Smooth muscle cell (in vitro differentiated cells): ENCODE results near the gene SLC4A1AP. TPM values are rescaled to one million over a fixed set of nuclear protein-coding genes. Genes with fewer than 3 reads are reported as not detected.

Experiments
- DNase-seq: peaks from one replicate; lab custom pipeline; 2025; ENCODE audit not compliant: unreplicated experiment; lab: John Stamatoyannopoulos, UW
- H2AFZ ChIP-seq: fragments of 200-600 bp; sonication (generic); 2 replicates; pipeline ENCODE4 v1.6.0; 2016; ENCODE audit warnings: antibody characterized with exemption, low read depth, mild to moderate bottlenecking
- H3F3A ChIP-seq: fragments of 200-600 bp; sonication (generic); 2 replicates; pipeline ENCODE4 v1.6.0; 2017; ENCODE audit warnings: antibody characterized with exemption, low read depth
- H3K27ac ChIP-seq: fragments of 200-600 bp; sonication (generic); 2 replicates; pipeline ENCODE4 v1.5.1; 2016; ENCODE audit warnings: low read depth, mild to moderate bottlenecking
- H3K27me3 ChIP-seq: fragments of 200-600 bp; sonication (generic); 2 replicates; pipeline ENCODE4 v1.6.1; 2016; ENCODE audit warnings: low read depth, mild to moderate bottlenecking
- H3K36me3 ChIP-seq: fragments of 200-600 bp; sonication (generic); 2 replicates; pipeline ENCODE4 v1.5.1; 2016; ENCODE audit warnings: low read depth
- H3K4me1 ChIP-seq: fragments of 200-600 bp; sonication (generic); 2 replicates; pipeline ENCODE4 v1.5.1; 2016; ENCODE audit warnings: low read depth
- H3K4me2 ChIP-seq: fragments of 200-600 bp; sonication (generic); 2 replicates; pipeline ENCODE4 v1.6.0; 2016; ENCODE audit warnings: mild to moderate bottlenecking
- H3K4me3 ChIP-seq: fragments of 200-600 bp; sonication (generic); 2 replicates; pipeline ENCODE4 v1.5.1; 2016; ENCODE audit warnings: mild to moderate bottlenecking
- H3K79me2 ChIP-seq: fragments of 200-600 bp; sonication (generic); 2 replicates; pipeline ENCODE4 v1.6.0; 2016; ENCODE audit warnings: low read depth, mild to moderate bottlenecking
- H3K9ac ChIP-seq: fragments of 200-600 bp; sonication (generic); 2 replicates; pipeline ENCODE4 v1.6.0; 2016; ENCODE audit warnings: low read depth
- H3K9me3 ChIP-seq: fragments of 200-600 bp; sonication (generic); replicated peaks from 2 replicates; pipeline ENCODE4 v1.5.1; 2016; ENCODE audit warnings: low read depth
- H4K20me1 ChIP-seq: fragments of 200-600 bp; sonication (generic); 2 replicates; pipeline ENCODE4 v1.6.0; 2016; ENCODE audit warnings: low read depth
- WGBS: methylation state at CpG from one replicate; pipeline ENCODE4 v1.1.7; 2016; ENCODE audit warnings: low lambda C conversion rate; 5-methylcytosine and 5-hydroxymethylcytosine counted together
- polyA plus RNA-seq: library from polyadenylated mRNA; unstranded; fragments of >200 nt; fragmentation: Nextera tagmentation; extraction: Ambion mirVana; gene quantifications from 2 replicates; pipeline ENCODE4 v1.2.1, GENCODE V29; 2016
- total RNA-seq: library from RNA; depleted of rRNA; stranded (reverse); fragments of >200 nt; gene quantifications from 2 replicates; pipeline ENCODE4 v1.2.3, GENCODE V29; 2014
- TF ChIP-seq, protein P1 (sequence below): fragments of 200-600 bp; sonication (generic); IDR thresholded peaks from 2 replicates; pipeline ENCODE4 v1.5.1; 2017; ENCODE audit warnings: borderline replicate concordance, mild to moderate bottlenecking, antibody characterized with exemption; ENCODE audit not compliant: insufficient read depth, poor library complexity, severe bottlenecking

SLC4A1AP gene
- total and polyA plus RNA-seq, 2 experiments from 2014 or later, result 26.2 to 27.5 TPM

DNA sequence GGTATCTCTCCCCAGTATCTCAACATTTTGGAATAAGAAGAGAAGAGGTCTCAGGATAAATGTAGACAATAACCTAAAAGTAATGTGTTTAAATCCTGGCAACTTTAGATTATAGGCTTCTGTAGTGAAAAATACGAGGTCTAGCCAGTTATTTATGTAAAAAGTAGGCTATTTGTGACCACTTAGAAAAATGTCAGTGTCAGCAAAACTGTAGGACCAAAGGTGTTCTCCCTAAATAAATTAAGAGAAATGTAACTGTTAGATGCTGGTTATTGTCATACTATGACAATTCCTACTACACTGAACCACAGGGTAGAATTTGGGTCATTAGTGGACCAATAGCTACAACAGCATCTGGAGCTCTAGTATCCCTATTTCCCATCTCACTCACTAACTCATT lies 2.3 kb upstream of the SLC4A1AP start:
- H3K9ac ChIP-seq, result no peak overlapping the region
- no peak for DNase-seq
- H3K27me3 ChIP-seq, result no peaks in the 10 kb centered on the region
- H3K36me3 ChIP-seq, result peaks cover 13% of the 10 kb centered on the region
- H3K4me3 ChIP-seq, result no peak overlapping the region
- H3K79me2 ChIP-seq, result peaks cover 53% of the 10 kb centered on the region
- WGBS, result 96% methylated on average over 1 of the region's 1 CpG
- no peak overlapping the region for H2AFZ ChIP-seq
- no peaks in the 10 kb centered on the region for H4K20me1 ChIP-seq
- no peaks in the 10 kb centered on the region for H3K9me3 ChIP-seq
- TF ChIP-seq, protein P1, sequence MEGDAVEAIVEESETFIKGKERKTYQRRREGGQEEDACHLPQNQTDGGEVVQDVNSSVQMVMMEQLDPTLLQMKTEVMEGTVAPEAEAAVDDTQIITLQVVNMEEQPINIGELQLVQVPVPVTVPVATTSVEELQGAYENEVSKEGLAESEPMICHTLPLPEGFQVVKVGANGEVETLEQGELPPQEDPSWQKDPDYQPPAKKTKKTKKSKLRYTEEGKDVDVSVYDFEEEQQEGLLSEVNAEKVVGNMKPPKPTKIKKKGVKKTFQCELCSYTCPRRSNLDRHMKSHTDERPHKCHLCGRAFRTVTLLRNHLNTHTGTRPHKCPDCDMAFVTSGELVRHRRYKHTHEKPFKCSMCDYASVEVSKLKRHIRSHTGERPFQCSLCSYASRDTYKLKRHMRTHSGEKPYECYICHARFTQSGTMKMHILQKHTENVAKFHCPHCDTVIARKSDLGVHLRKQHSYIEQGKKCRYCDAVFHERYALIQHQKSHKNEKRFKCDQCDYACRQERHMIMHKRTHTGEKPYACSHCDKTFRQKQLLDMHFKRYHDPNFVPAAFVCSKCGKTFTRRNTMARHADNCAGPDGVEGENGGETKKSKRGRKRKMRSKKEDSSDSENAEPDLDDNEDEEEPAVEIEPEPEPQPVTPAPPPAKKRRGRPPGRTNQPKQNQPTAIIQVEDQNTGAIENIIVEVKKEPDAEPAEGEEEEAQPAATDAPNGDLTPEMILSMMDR, result no peak
- no peak overlapping the region for H3K27ac ChIP-seq
- peaks cover 23% of the 10 kb centered on the region for H3K4me1 ChIP-seq
- no peaks in the 10 kb centered on the region for H3F3A ChIP-seq
- H3K4me2 ChIP-seq, result no peak overlapping the region

DNA sequence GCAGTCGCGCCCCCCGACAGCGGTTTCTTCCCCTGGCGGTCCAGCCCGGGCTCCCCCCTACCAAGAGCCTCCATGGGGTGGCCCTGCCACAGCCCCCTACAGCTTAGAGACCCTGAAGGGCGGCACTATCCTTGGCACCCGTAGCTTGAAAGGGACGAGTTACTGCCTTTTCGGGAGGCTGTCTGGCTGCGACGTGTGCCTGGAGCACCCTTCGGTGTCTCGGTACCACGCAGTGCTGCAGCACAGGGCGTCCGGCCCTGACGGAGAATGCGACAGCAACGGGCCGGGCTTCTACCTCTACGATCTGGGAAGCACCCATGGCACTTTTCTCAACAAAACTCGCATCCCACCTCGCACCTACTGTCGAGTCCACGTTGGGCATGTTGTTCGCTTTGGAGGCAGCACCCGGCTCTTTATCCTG lies 475 bp downstream of the SLC4A1AP start:
- Histone ChIP-seq H3K4me3 (peak overlapping the region; percentile 70), H3K27ac (peak overlapping the region; percentile 85), H3K36me3 (peaks cover 16% of the 10 kb centered on the region), H3K4me2 (peak overlapping the region; percentile 89), H3F3A (no peaks in the 10 kb centered on the region), H2AFZ (peak overlapping the region; percentile 94), H3K79me2 (peaks cover 53% of the 10 kb centered on the region), H3K27me3 (no peaks in the 10 kb centered on the region), H3K9me3 (no peaks in the 10 kb centered on the region), H3K4me1 (peaks cover 23% of the 10 kb centered on the region), H3K9ac (peak overlapping the region; percentile 85), H4K20me1 (no peaks in the 10 kb centered on the region)
- no peak for DNase-seq
- 8% methylated on average over 28 of the region's 28 CpGs for WGBS
- TF ChIP-seq, protein P1, result no peak

DNA sequence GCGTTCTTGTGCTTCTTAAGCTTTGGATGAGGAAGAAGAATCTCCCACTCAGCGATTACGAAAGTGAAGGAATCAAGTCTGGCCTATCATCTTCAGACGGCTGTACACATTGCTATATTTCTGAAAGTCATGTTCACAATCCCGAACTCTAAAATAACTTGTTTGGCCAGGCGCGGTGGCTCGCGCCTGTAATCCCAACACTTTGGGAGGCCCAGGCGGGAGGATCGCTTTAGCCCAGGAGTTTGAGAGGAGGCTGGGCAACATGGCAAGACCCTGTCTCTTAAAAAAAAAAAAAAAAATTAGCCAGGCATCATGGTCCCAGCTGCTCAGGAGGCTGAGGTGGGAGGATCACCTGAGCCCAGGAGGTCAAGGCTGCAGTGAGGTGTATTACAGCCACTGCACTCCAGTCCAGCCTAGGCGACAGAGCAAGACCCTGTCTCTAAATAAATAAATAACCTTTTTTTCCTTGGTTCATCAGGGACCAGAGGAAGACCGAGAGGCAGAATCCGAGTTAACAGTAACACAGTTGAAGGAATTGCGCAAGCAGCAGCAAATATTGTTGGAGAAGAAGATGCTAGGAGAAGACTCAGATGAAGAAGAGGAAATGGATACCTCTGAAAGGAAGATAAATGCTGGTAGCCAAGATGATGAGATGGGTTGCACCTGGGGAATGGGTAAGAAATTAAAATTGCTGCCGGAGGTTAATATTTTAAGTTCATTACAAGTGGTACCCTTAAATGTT lies 1.1 kb downstream of the SLC4A1AP start:
- Histone ChIP-seq H3K79me2 (peaks cover 47% of the 10 kb centered on the region), H3K4me2 (peak overlapping the region; percentile 89), H3K4me3 (peak overlapping the region; percentile 70), H3K27ac (no peak overlapping the region), H2AFZ (peak overlapping the region; percentile 94), H3K9ac (peak overlapping the region; percentile 85), H3K9me3 (no peaks in the 10 kb centered on the region), H4K20me1 (no peaks in the 10 kb centered on the region), H3K4me1 (peaks cover 23% of the 10 kb centered on the region), H3K27me3 (no peaks in the 10 kb centered on the region), H3F3A (no peaks in the 10 kb centered on the region), H3K36me3 (peaks cover 11% of the 10 kb centered on the region)
- no peak for DNase-seq
- 90% methylated on average over 16 of the region's 16 CpGs for WGBS
- TF ChIP-seq, protein P1, result no peak

DNA sequence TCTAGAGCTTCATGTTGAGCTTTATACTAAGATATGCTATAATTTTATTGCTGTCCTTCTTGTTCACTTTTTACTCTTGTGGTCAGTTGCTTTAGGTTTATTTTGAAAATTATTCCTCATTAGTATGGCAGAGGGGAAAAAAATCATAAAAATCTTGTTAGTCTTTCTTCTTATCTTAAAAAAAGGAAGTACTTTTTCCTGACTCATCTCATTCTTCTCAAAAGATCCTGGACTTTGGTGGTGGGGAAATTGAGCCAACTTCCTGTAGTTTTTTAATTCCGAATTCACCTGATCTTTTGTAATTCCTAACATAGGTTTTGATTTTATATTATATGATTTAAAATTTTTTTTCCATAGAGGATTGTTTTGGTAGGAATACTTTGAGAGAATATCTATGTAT lies 3.8 kb downstream of the SLC4A1AP start:
- H3K9ac ChIP-seq, result no peak overlapping the region
- no peak for DNase-seq
- 97% methylated on average over 1 of the region's 1 CpG for WGBS
- peaks cover 18% of the 10 kb centered on the region for H3K4me1 ChIP-seq
- H3K9me3 ChIP-seq, result no peaks in the 10 kb centered on the region
- H3K4me2 ChIP-seq, result no peak overlapping the region
- no peak overlapping the region for H3K4me3 ChIP-seq
- H3K27me3 ChIP-seq, result no peaks in the 10 kb centered on the region
- TF ChIP-seq, protein P1, result no peak
- peaks cover 12% of the 10 kb centered on the region for H3K36me3 ChIP-seq
- peaks cover 27% of the 10 kb centered on the region for H3K79me2 ChIP-seq
- no peak overlapping the region for H3K27ac ChIP-seq
- H2AFZ ChIP-seq, result no peak overlapping the region
- no peaks in the 10 kb centered on the region for H4K20me1 ChIP-seq
- no peaks in the 10 kb centered on the region for H3F3A ChIP-seq
